Tibial nerve (tissue), 4 donors: ENCODE measurements around the gene CEP78. TPM values are rescaled to one million over a fixed set of nuclear protein-coding genes. Genes with fewer than 3 reads are reported as not detected.
A peak's percentile ranks its signal among the peaks of the same experiment; 100 is the strongest.
"Not testable (repeated sequence)": the region's sequence is repeated elsewhere in the genome, so short reads cannot be mapped to it uniquely, and the experiment has no call there.

Experiments
- DNase-seq, 2 donors: peaks; one replicate each; pipeline ENCODE4 v3.0.0-alpha.2; 2019; ENCODE audit warnings: low spot score in 2 of 2
- H3K27ac ChIP-seq, 4 donors: fragments of 200-600 bp; sonication (generic) in 3 of 4; one replicate each; pipeline ENCODE4 v1.5.1; 2017 to 2019; ENCODE audit warnings: mild to moderate bottlenecking in 1 of 4
- H3K27me3 ChIP-seq, 2 donors: fragments of 200-600 bp; sonication (generic) in 1 of 2; one replicate each; pipeline versions ENCODE4 v1.5.1 to v1.6.0; 2017 to 2019
- H3K36me3 ChIP-seq, 3 donors: fragments of 200-600 bp; sonication (generic); one replicate each; pipeline ENCODE4 v1.5.1; 2018 to 2019
- H3K4me1 ChIP-seq, 4 donors: fragments of 200-600 bp; sonication (generic) in 3 of 4; one replicate each; pipeline ENCODE4 v1.5.1; 2017 to 2019
- H3K4me3 ChIP-seq, 4 donors: fragments of 200-600 bp; sonication (generic) in 3 of 4; one replicate each; pipeline ENCODE4 v1.5.1; 2017 to 2019; ENCODE audit warnings: mild to moderate bottlenecking in 1 of 4, moderate library complexity in 1 of 4
- H3K9me3 ChIP-seq, 4 donors: fragments of 200-600 bp; sonication (generic) in 3 of 4; one replicate each; pipeline ENCODE4 v1.5.1; 2017 to 2019
- CTCF ChIP-seq, 5 experiments: fragments of 200-600 bp in 3 of 5; fragments of 450-650 bp in 2 of 5; sonication (generic) in 3 of 5; IDR thresholded peaks; one replicate each; pipeline ENCODE4 v1.5.1; 2016 to 2019; ENCODE audit warnings: antibody characterized with exemption in 5 of 5, mild to moderate bottlenecking in 3 of 5, moderate library complexity in 2 of 5
- EP300 ChIP-seq, 2 donors: sonication (generic); formaldehyde crosslinking; IDR thresholded peaks; one replicate each; pipeline ENCODE4 v1.6.1; 2017; ENCODE audit warnings: antibody characterized with exemption in 2 of 2, mild to moderate bottlenecking in 1 of 2
- POLR2A ChIP-seq, 2 donors: fragments of 450-650 bp; IDR thresholded peaks; one replicate each; pipeline ENCODE4 v1.6.1; 2017; ENCODE audit warnings: antibody characterized with exemption in 2 of 2, mild to moderate bottlenecking in 2 of 2, moderate library complexity in 2 of 2
- WGBS, 2 donors: methylation state at CpG; one replicate each; pipeline ENCODE4 v1.1.5; 2018; 5-methylcytosine and 5-hydroxymethylcytosine counted together
- total RNA-seq, 4 donors: library from RNA; depleted of rRNA; stranded (reverse); fragments of >200 nt; gene quantifications; one replicate each; pipeline ENCODE4 v1.1.0, GENCODE V29; 2016

Gene CEP78
- total RNA-seq, 4 donors from 2014 or later = 8.8 to 21.3 (median 13.3) TPM

DNA sequence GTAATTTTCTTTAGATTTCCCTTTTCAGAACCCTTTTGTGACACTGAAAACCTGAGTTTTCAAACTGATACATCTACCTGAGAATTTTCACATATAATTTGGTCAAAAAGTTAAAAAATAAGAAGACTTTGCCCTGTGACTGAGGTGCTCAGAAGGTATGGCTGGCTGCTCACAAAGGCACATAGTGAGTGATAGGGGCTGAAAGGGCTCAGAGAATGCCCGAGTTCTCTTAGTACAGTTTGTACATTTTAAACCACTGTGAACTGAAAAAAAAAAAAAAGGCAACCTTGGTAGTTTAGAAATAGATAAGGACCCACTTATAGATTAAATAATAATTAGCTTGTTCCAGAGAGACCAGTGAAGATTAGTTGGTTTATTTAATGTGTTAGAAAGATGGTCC is 42.9 kb downstream of the CEP78 start:
- no peaks in the 10 kb centered on the region for H3K36me3 ChIP-seq
- DNase-seq = no peak
- no peak for TF ChIP-seq POLR2A (IDR thresholded peaks at IDR 0.05)
- no peak for TF ChIP-seq EP300 (IDR thresholded peaks at IDR 0.05)
- no peak for TF ChIP-seq CTCF (IDR thresholded peaks at IDR 0.05)
- peak overlapping the region in 2 of 4 donors; percentile 62 to 73 for H3K27ac ChIP-seq
- 88 to 93% methylated on average over 1 of the region's 1 CpG for WGBS, 2 donors
- no peaks in the 10 kb centered on the region for H3K27me3 ChIP-seq
- H3K4me3 ChIP-seq = no peak overlapping the region
- H3K9me3 ChIP-seq = no peaks in the 10 kb centered on the region
- peaks cover 0 to 37% (median 8%) of the 10 kb centered on the region in 4 donors for H3K4me1 ChIP-seq

- no peaks in the 10 kb centered on the region for H3K27me3 ChIP-seq
- peak; percentile 46 to 58 for DNase-seq
- WGBS, 2 donors = 34 to 52% methylated on average over 3 of the region's 3 CpGs
These were observed 45.2 kb downstream of the CEP78 start for GRCh38 chr9:78280982-78281668.

DNA sequence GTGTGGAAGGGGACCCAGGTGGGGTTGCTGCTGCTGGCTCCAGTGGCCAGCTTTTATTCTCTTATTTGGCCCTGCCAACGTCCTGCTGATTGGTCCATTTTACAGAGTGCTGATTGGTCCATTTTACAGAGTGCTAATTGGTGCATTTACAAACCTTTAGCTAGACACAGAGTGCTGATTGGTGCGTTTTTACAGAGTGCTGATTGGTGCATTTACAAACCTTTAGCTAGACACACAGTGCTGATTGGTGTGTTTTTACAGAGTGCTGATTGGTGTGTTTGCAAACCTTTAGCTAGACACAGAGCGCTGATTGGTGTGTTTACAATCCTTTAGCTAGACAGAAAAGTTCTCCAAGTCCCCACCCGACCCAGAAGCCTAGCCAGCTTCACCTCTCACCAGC is 48.3 kb downstream of the CEP78 start:
- H3K36me3 ChIP-seq, H3K4me3 ChIP-seq, H3K9me3 ChIP-seq, H3K27me3 ChIP-seq, DNase-seq, H3K27ac ChIP-seq: not testable (repeated sequence)
- peaks cover 0 to 21% (median 3%) of the 10 kb centered on the region in 4 donors for H3K4me1 ChIP-seq
- WGBS, 2 donors = 86 to 96% methylated on average over 4 of the region's 4 CpGs

More at GRCh38 chr9:78280982-78281668, 45.2 kb downstream of the CEP78 start:
- H3K27ac ChIP-seq = peak overlapping the region in 2 of 4 donors; percentile 38 to 61
- no peaks in the 10 kb centered on the region for H3K9me3 ChIP-seq
- no peak for TF ChIP-seq CTCF (IDR thresholded peaks at IDR 0.05)
- peak; percentile 28 to 56 for TF ChIP-seq EP300 (IDR thresholded peaks at IDR 0.05)
- TF ChIP-seq POLR2A (IDR thresholded peaks at IDR 0.05) = no peak
- peaks cover 0 to 37% (median 8%) of the 10 kb centered on the region in 4 donors for H3K4me1 ChIP-seq
- no peak overlapping the region for H3K4me3 ChIP-seq
- H3K36me3 ChIP-seq = no peaks in the 10 kb centered on the region

DNA sequence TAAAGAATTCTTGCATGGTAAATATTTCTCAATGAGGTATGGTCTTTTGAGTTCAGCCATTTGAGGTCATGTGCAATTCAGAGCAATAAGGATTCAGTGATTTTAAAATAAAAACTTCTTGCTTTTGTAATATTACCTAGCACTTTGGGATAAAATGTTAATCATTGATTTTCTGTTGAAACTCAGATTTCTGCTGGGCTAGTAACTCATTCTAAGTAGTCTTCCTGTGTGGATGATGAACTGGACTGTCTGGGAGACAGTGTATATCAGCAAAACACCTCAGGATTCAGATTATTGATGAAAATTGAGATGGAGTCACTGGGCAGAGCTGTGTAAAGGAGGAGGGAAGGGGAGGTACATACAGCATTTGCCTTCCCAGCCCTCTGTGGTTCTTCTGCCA is 50.2 kb downstream of the CEP78 start:
- Histone ChIP-seq H3K4me1 (peaks cover 0 to 9% (median 1%) of the 10 kb centered on the region in 4 donors), H3K4me3 (no peak overlapping the region), H3K9me3 (no peaks in the 10 kb centered on the region), H3K27ac (no peak overlapping the region), H3K27me3 (no peaks in the 10 kb centered on the region), H3K36me3 (no peaks in the 10 kb centered on the region)
- no peak for DNase-seq
- TF ChIP-seq CTCF (IDR thresholded peaks at IDR 0.05) (no peak), EP300 (IDR thresholded peaks at IDR 0.05) (no peak), POLR2A (IDR thresholded peaks at IDR 0.05) (no peak)

DNA sequence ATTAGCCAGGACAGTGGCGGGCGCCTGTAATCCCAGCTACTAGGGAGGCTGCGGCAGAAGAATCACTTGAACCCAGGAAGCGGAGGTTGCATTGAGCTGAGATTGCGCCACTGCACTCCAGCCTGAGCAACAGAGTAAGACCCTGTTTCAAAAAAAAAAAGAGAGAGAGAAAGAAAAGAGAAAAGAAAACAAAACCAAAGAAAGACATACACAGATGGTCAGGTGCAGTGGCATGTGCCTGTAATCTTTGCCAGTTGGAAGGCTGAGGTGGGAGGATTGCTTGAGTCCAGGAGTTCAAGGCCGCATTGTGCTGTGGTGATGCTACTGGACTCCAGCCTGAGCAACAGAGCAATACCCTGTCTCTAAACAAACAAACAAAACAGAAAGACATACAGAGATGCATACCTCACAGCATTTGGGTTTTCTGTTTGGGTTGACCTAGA is 51.1 kb downstream of the CEP78 start:
- no peak for DNase-seq
- Histone ChIP-seq H3K4me3 (no peak overlapping the region), H3K27ac (no peak overlapping the region), H3K27me3 (no peaks in the 10 kb centered on the region), H3K4me1 (peaks cover 0 to 1% (median 0%) of the 10 kb centered on the region in 4 donors), H3K36me3 (no peaks in the 10 kb centered on the region), H3K9me3 (no peaks in the 10 kb centered on the region)
- 98% methylated on average over 6 of the region's 6 CpGs for WGBS, 2 donors
- no peak for TF ChIP-seq CTCF (IDR thresholded peaks at IDR 0.05)
- no peak for TF ChIP-seq POLR2A (IDR thresholded peaks at IDR 0.05)
- TF ChIP-seq EP300 (IDR thresholded peaks at IDR 0.05) = no peak
